CD4-positive, CD25-positive, alpha-beta regulatory T cell (primary cell): ENCODE measurements around the gene TRAF3. TPM values are rescaled to one million over a fixed set of nuclear protein-coding genes. Genes with fewer than 3 reads are reported as not detected.
A peak's percentile ranks its signal among the peaks of the same experiment; 100 is the strongest.

ENCODE experiments used
- ATAC-seq, 2 donors: fragments of 150-1000 bp; cut with Tn5 transposase; one replicate each; pipeline ENCODE4 v1.10.0; 2021; ENCODE audit warnings: low read depth in 2 of 2, moderate number of reproducible peaks in 2 of 2, moderate library complexity in 1 of 2
- DNase-seq, 3 donors: peaks; one replicate each; pipeline versions ENCODE4 v3.0.0 to v3.0.0-alpha.2; 2012 to 2022; ENCODE audit warnings: mixed read lengths in 1 of 3
- H3K27ac ChIP-seq: one replicate; pipeline ENCODE4 v1.7.0; 2013; ENCODE audit warnings: mild to moderate bottlenecking, low read length; ENCODE audit not compliant: insufficient read depth, poor library complexity, severe bottlenecking
- H3K27me3 ChIP-seq: one replicate; pipeline ENCODE4 v1.7.0; 2013; ENCODE audit warnings: low read length; ENCODE audit not compliant: control insufficient read depth, insufficient read depth
- H3K36me3 ChIP-seq: one replicate; pipeline ENCODE4 v1.7.0; 2013; ENCODE audit warnings: mild to moderate bottlenecking, low read length, moderate library complexity; ENCODE audit not compliant: control insufficient read depth, insufficient read depth
- H3K4me1 ChIP-seq: 2 replicates; pipeline ENCODE4 v1.7.0; 2013; ENCODE audit warnings: mild to moderate bottlenecking, low read length; ENCODE audit not compliant: insufficient read depth, control insufficient read depth, poor library complexity, severe bottlenecking
- H3K4me3 ChIP-seq: one replicate; pipeline ENCODE4 v1.7.0; 2013; ENCODE audit warnings: low read depth, mild to moderate bottlenecking, low read length, moderate library complexity
- H3K9me3 ChIP-seq, 2 experiments: 1 replicate in 1 of 2; 2 replicates in 1 of 2; pipeline ENCODE4 v1.7.0; 2013; ENCODE audit warnings: low read length in 2 of 2, mild to moderate bottlenecking in 1 of 2, moderate library complexity in 1 of 2; ENCODE audit not compliant: control insufficient read depth in 2 of 2
- H3K27ac Mint-ChIP-seq, 3 donors: one replicate each; pipeline ENCODE4 v1.8.0; 2020 to 2022; ENCODE audit warnings: mild to moderate bottlenecking in 3 of 3, mixed read lengths in 3 of 3, moderate library complexity in 2 of 3
- H3K27me3 Mint-ChIP-seq: one replicate; pipeline ENCODE4 v1.8.0; 2022; ENCODE audit warnings: mild to moderate bottlenecking, mixed read lengths
- H3K36me3 Mint-ChIP-seq: one replicate; pipeline ENCODE4 v1.8.0; 2020; ENCODE audit warnings: mixed read lengths
- H3K4me1 Mint-ChIP-seq, 4 donors: one replicate each; pipeline ENCODE4 v1.8.0; 2020 to 2022; ENCODE audit warnings: mixed read lengths in 4 of 4, mild to moderate bottlenecking in 1 of 4
- H3K4me3 Mint-ChIP-seq, 4 donors: one replicate each; pipeline ENCODE4 v1.8.0; 2020 to 2022; ENCODE audit warnings: mild to moderate bottlenecking in 4 of 4, mixed read lengths in 4 of 4, moderate library complexity in 3 of 4
- H3K9me3 Mint-ChIP-seq, 7 donors: one replicate each; pipeline ENCODE4 v1.8.0; 2020 to 2022; ENCODE audit warnings: mixed read lengths in 7 of 7, mild to moderate bottlenecking in 3 of 7, moderate library complexity in 2 of 7
- polyA plus RNA-seq, 4 donors: library from polyadenylated mRNA; unstranded; fragments of 300-500 nt; fragmentation: Illumina TruSeq; gene quantifications; one replicate each; pipeline ENCODE4 v1.2.3, GENCODE V29; 2021
- total RNA-seq: library from RNA; stranded (reverse); gene quantifications from one replicate; pipeline ENCODE4 v1.2.3, GENCODE V29; 2022

TRAF3 gene
- total and polyA plus RNA-seq, 5 donors from 2014 or later: 17.7 to 71.2 (median 22.5) TPM

DNA sequence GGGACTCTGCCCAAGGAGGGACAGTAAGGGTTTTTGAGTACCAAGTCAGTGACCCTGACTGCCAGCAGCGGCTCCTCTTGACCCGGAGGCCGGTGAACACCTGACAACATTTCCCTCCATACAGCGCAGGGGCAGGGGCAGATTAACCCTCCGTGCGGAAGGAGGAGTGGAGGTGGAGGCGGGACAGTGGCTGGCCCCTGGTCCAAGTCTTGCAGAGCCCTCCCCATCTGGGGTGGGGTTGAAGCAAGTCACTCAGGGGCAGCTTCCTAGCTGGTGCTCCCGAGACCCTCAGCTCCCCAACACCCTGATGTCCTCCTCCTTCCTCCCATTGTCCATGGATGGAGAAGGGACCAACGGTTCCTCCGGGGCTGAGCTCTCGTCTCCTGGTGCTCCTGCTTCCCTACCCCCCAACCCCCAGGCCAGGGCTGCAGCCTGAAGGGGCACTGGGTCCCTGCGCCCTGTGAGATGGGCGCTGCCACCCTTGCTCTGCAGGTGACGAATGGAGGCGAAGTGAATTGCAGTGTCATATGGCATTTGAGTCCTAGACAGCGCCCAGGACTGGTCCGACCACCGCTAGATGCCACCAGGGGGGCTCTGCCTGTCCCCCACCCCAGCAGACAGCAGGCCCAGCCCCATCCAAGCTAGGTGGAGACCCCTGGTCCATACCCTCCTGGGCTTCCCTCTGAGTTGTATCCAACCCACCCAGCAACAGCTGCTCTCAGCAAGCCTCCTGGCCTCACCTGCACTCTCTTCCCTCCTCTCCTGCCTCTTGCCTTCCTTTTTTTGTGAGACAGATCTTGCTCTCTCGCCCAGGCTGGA lies 138.3 kb downstream of the TRAF3 start:
- Mint-ChIP-seq H3K27me3 (no peaks in the 10 kb centered on the region), H3K4me3 (no peak overlapping the region), H3K9me3 (no peaks in the 10 kb centered on the region), H3K4me1 (peaks cover 0 to 2% (median 0%) of the 10 kb centered on the region in 4 donors), H3K36me3 (no peaks in the 10 kb centered on the region), H3K27ac (peak overlapping the region in 1 of 3 donors; percentile 56)
- Histone ChIP-seq H3K27me3 (no peaks in the 10 kb centered on the region), H3K36me3 (peaks cover 3% of the 10 kb centered on the region), H3K27ac (no peak overlapping the region), H3K4me1 (no peaks in the 10 kb centered on the region), H3K9me3 (no peaks in the 10 kb centered on the region), H3K4me3 (no peak overlapping the region)
- no peak for ATAC-seq
- DNase-seq: no peak

DNA sequence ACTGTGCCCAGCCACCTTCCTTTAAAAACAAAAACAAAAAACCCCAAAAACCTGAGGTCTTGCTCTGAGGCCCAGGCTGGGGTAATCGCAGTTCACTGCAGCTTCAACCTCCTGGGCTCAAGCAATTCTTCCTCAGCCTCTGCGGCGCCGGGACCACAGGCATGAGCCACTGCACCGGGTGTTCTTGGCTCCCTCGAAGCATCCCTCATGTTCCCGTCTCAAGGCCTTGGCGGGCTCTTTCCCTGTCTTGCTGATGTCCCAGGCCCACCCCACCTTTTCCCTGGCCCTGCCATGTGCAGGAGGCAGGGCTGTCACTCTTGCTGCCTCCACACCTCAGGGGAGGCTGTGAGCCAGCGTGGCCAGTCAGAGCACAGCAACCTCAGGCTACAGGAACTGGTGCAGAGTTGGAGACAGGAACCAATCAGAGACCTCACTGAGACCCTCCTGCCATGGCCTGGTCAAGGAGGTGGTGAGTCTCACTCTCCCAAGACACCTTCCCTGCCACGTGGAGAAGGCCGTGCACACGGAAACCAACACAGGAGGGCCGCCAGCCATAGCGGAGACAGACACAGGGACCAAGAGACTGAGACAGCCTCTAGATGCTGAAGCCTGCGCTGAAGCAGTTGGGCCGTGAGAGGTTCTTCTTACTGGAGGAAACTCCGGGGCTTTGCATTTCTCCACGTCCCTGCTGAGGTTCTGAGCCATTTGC lies 139.3 kb downstream of the TRAF3 start:
- Histone ChIP-seq H3K27ac (no peak overlapping the region), H3K4me1 (no peaks in the 10 kb centered on the region), H3K27me3 (no peaks in the 10 kb centered on the region), H3K4me3 (no peak overlapping the region), H3K36me3 (peaks cover 3% of the 10 kb centered on the region), H3K9me3 (no peaks in the 10 kb centered on the region)
- peak overlapping the region in 2 of 3 donors; percentile 29 to 55 for H3K27ac Mint-ChIP-seq
- ATAC-seq (no peak), DNase-seq (no peak)
- H3K4me1 Mint-ChIP-seq: peaks cover 0 to 2% (median 0%) of the 10 kb centered on the region in 4 donors
- no peaks in the 10 kb centered on the region for H3K9me3 Mint-ChIP-seq
- H3K4me3 Mint-ChIP-seq: no peak overlapping the region
- no peaks in the 10 kb centered on the region for H3K36me3 Mint-ChIP-seq
- H3K27me3 Mint-ChIP-seq: no peaks in the 10 kb centered on the region

GRCh38 chr14:102917056-102917385 lies 139.8 kb downstream of the TRAF3 start:
- H3K36me3 Mint-ChIP-seq: no peaks in the 10 kb centered on the region
- H3K27ac ChIP-seq: no peak overlapping the region
- H3K4me3 Mint-ChIP-seq: no peak overlapping the region
- peak overlapping the region in 1 of 3 donors; percentile 41 for H3K27ac Mint-ChIP-seq
- no peaks in the 10 kb centered on the region for H3K9me3 Mint-ChIP-seq
- H3K4me3 ChIP-seq: no peak overlapping the region
- no peaks in the 10 kb centered on the region for H3K4me1 ChIP-seq
- H3K27me3 ChIP-seq: no peaks in the 10 kb centered on the region
- peaks cover 3% of the 10 kb centered on the region for H3K36me3 ChIP-seq
- ATAC-seq: no peak
- H3K27me3 Mint-ChIP-seq: no peaks in the 10 kb centered on the region
- H3K4me1 Mint-ChIP-seq: peaks cover 0 to 2% (median 0%) of the 10 kb centered on the region in 4 donors
- DNase-seq: no peak
- no peaks in the 10 kb centered on the region for H3K9me3 ChIP-seq

GRCh38 chr14:102917469-102918211 lies 140.4 kb downstream of the TRAF3 start:
- H3K9me3 ChIP-seq: no peaks in the 10 kb centered on the region
- Mint-ChIP-seq H3K36me3 (no peaks in the 10 kb centered on the region), H3K27ac (peak overlapping the region in 1 of 3 donors; percentile 29), H3K4me1 (peaks cover 0 to 2% (median 0%) of the 10 kb centered on the region in 4 donors), H3K4me3 (no peak overlapping the region), H3K9me3 (no peaks in the 10 kb centered on the region), H3K27me3 (no peaks in the 10 kb centered on the region)
- peak in 1 of 2 donors; percentile 40 for ATAC-seq
- peaks cover under 1% of the 10 kb centered on the region for H3K36me3 ChIP-seq
- H3K27ac ChIP-seq: no peak overlapping the region
- H3K27me3 ChIP-seq: no peaks in the 10 kb centered on the region
- H3K4me3 ChIP-seq: no peak overlapping the region
- no peaks in the 10 kb centered on the region for H3K4me1 ChIP-seq
- peak; percentile 29 to 64 (median 52) for DNase-seq

DNA sequence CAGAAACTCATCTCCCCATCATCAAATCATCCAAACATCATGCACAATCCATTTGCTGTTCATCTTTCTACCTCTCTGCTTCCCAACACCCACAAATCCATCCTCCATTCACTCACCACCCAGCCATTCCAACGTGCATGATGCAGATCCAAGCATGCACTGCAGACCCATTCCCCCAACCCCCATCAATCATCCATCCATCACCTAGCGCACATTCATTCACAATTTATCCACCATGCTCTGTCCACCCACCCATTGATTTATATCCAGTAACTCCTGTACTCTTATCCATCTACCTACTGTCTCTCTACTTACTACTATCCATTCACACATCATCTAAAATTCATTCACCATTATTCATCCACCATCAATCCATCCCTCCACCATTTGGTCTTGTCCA lies 141.2 kb downstream of the TRAF3 start:
- H3K9me3 ChIP-seq: no peaks in the 10 kb centered on the region

GRCh38 chr14:102920273-102920997 lies 143.2 kb downstream of the TRAF3 start:
- Histone ChIP-seq H3K4me3 (no peak overlapping the region), H3K27ac (no peak overlapping the region), H3K27me3 (peaks cover 4% of the 10 kb centered on the region), H3K4me1 (peaks cover 20% of the 10 kb centered on the region), H3K9me3 (no peaks in the 10 kb centered on the region), H3K36me3 (no peaks in the 10 kb centered on the region)
- no peak overlapping the region for H3K27ac Mint-ChIP-seq
- DNase-seq (no peak), ATAC-seq (no peak)
- no peaks in the 10 kb centered on the region for H3K9me3 Mint-ChIP-seq
- H3K4me1 Mint-ChIP-seq: peaks cover 0 to 13% (median 3%) of the 10 kb centered on the region in 4 donors
- H3K4me3 Mint-ChIP-seq: no peak overlapping the region
- no peaks in the 10 kb centered on the region for H3K36me3 Mint-ChIP-seq
- H3K27me3 Mint-ChIP-seq: peaks cover 18% of the 10 kb centered on the region

More for the DNA sequence above, 141.2 kb downstream of the TRAF3 start:
- no peak for ATAC-seq
- no peaks in the 10 kb centered on the region for H3K27me3 ChIP-seq
- Mint-ChIP-seq H3K27ac (no peak overlapping the region), H3K9me3 (no peaks in the 10 kb centered on the region), H3K27me3 (peaks cover 5% of the 10 kb centered on the region), H3K4me1 (peaks cover 0 to 6% (median 3%) of the 10 kb centered on the region in 4 donors), H3K4me3 (no peak overlapping the region), H3K36me3 (no peaks in the 10 kb centered on the region)
- no peak overlapping the region for H3K4me3 ChIP-seq
- peaks cover 7% of the 10 kb centered on the region for H3K4me1 ChIP-seq
- no peaks in the 10 kb centered on the region for H3K36me3 ChIP-seq
- H3K27ac ChIP-seq: no peak overlapping the region
- DNase-seq: no peak

DNA sequence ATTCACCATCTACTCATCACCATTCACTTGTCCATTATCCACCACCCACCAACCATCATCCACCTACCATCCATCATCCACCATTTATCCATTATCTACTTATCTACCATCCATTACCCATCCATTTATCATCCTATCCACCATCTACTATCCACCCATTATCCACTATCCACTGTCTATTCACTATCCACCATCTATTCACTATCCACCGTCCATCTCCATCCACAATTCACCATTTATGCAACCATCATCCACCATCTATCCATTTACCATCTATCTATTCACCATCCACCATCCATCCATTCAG lies 143.7 kb downstream of the TRAF3 start:
- Histone ChIP-seq H3K9me3 (no peaks in the 10 kb centered on the region), H3K4me3 (no peak overlapping the region), H3K27me3 (peaks cover 4% of the 10 kb centered on the region), H3K36me3 (no peaks in the 10 kb centered on the region), H3K27ac (no peak overlapping the region), H3K4me1 (peaks cover 20% of the 10 kb centered on the region)
- DNase-seq (no peak), ATAC-seq (no peak)
- no peak overlapping the region for H3K4me3 Mint-ChIP-seq
- H3K27me3 Mint-ChIP-seq: peaks cover 23% of the 10 kb centered on the region
- no peaks in the 10 kb centered on the region for H3K36me3 Mint-ChIP-seq
- no peaks in the 10 kb centered on the region for H3K9me3 Mint-ChIP-seq
- no peak overlapping the region for H3K27ac Mint-ChIP-seq
- peaks cover 0 to 14% (median 4%) of the 10 kb centered on the region in 4 donors for H3K4me1 Mint-ChIP-seq
